Superior temporal gyrus (tissue), 1 donor: Measurements from ENCODE around the gene MAGI2.

ENCODE experiments used
- DNase-seq: peaks from one replicate; pipeline ENCODE4 v3.0.0-alpha.2; 2016; ENCODE audit errors: extremely low spot score

Gene MAGI2

GRCh38 chr7:79268730-79269129 is 184.7 kb downstream of the MAGI2 start:
- DNase-seq, result no peak

GRCh38 chr7:79258826-79259225 is 194.6 kb downstream of the MAGI2 start:
- no peak for DNase-seq

GRCh38 chr7:79257959-79258358 is 195.5 kb downstream of the MAGI2 start:
- DNase-seq, result no peak

- DNase-seq, result no peak
These were observed 207.7 kb downstream of the MAGI2 start for GRCh38 chr7:79245623-79246249.

GRCh38 chr7:79244482-79244881 is 209.0 kb downstream of the MAGI2 start:
- no peak for DNase-seq

GRCh38 chr7:79241288-79242060 is 212.0 kb downstream of the MAGI2 start:
- no peak for DNase-seq

GRCh38 chr7:79240413-79240812 is 213.1 kb downstream of the MAGI2 start:
- DNase-seq, result no peak

GRCh38 chr7:79236352-79237028 is 217.0 kb downstream of the MAGI2 start:
- DNase-seq, result no peak

GRCh38 chr7:79227044-79227443 is 226.4 kb downstream of the MAGI2 start:
- DNase-seq, result no peak

- no peak for DNase-seq
These were observed 232.3 kb downstream of the MAGI2 start for GRCh38 chr7:79221211-79221610.

GRCh38 chr7:79217976-79218626 is 235.4 kb downstream of the MAGI2 start:
- no peak for DNase-seq

- no peak for DNase-seq
These were observed 236.0 kb downstream of the MAGI2 start for GRCh38 chr7:79217468-79217867.

GRCh38 chr7:79216236-79216635 is 237.2 kb downstream of the MAGI2 start:
- no peak for DNase-seq

GRCh38 chr7:79212334-79212733 is 241.1 kb downstream of the MAGI2 start:
- DNase-seq, result no peak

- DNase-seq, result no peak
These were observed 241.7 kb downstream of the MAGI2 start for GRCh38 chr7:79211724-79212123.

GRCh38 chr7:79199961-79200360 is 253.5 kb downstream of the MAGI2 start:
- DNase-seq, result no peak

- no peak for DNase-seq
These were observed 254.2 kb downstream of the MAGI2 start for GRCh38 chr7:79199266-79199665.

GRCh38 chr7:79185605-79186004 is 267.9 kb downstream of the MAGI2 start:
- no peak for DNase-seq

- no peak for DNase-seq
These were observed 271.2 kb downstream of the MAGI2 start for GRCh38 chr7:79182283-79182682.

GRCh38 chr7:79180533-79180932 is 272.9 kb downstream of the MAGI2 start:
- DNase-seq, result no peak

GRCh38 chr7:79176859-79177477 is 276.5 kb downstream of the MAGI2 start:
- DNase-seq, result peak; percentile 89

GRCh38 chr7:79175374-79175773 is 278.1 kb downstream of the MAGI2 start:
- no peak for DNase-seq
